Mesenchymal stem cell (in vitro differentiated cells and primary cell): Measurements from ENCODE around the gene HOXB6.

Experiments used
- DNase-seq: peaks from one replicate; pipeline ENCODE4 v3.0.0-alpha.2; 2013
- H2AFZ ChIP-seq: one replicate; pipeline ENCODE4 v1.6.1; 2013; ENCODE audit warnings: low read depth, mild to moderate bottlenecking, control low read depth, inconsistent platforms, low read length, moderate library complexity
- H2AK5ac ChIP-seq: 2 replicates; pipeline ENCODE4 v1.6.1; 2013; ENCODE audit warnings: low read length, moderate library complexity, mild to moderate bottlenecking, inconsistent platforms; ENCODE audit not compliant: severe bottlenecking
- H2BK120ac ChIP-seq: one replicate; pipeline ENCODE4 v1.6.1; 2013; ENCODE audit warnings: low read depth, mild to moderate bottlenecking, inconsistent platforms, low read length, moderate library complexity
- H2BK12ac ChIP-seq, 2 experiments: one replicate each; pipeline ENCODE4 v1.6.1; 2013; ENCODE audit warnings: inconsistent platforms in 2 of 2, low read length in 2 of 2, mild to moderate bottlenecking in 2 of 2, moderate library complexity in 2 of 2, control low read depth in 1 of 2
- H2BK15ac ChIP-seq: one replicate; pipeline ENCODE4 v1.6.1; 2013; ENCODE audit warnings: mild to moderate bottlenecking, low read depth, inconsistent platforms; ENCODE audit not compliant: poor library complexity, severe bottlenecking
- H2BK5ac ChIP-seq: 2 replicates; pipeline ENCODE4 v1.6.1; 2013; ENCODE audit warnings: low read depth, mild to moderate bottlenecking, low read length, control low read depth, inconsistent platforms; ENCODE audit not compliant: poor library complexity, severe bottlenecking
- H3K14ac ChIP-seq, 2 experiments: one replicate each; pipeline ENCODE4 v1.6.1; 2013; ENCODE audit warnings: inconsistent platforms in 2 of 2, low read length in 2 of 2, control low read depth in 1 of 2, mild to moderate bottlenecking in 1 of 2, moderate library complexity in 1 of 2
- H3K18ac ChIP-seq, 2 experiments: one replicate each; pipeline ENCODE4 v1.6.1; 2013; ENCODE audit warnings: inconsistent platforms in 2 of 2, low read length in 2 of 2, control low read depth in 1 of 2, low read depth in 1 of 2, mild to moderate bottlenecking in 1 of 2
- H3K23ac ChIP-seq, 2 experiments: one replicate each; pipeline ENCODE4 v1.6.1; 2013; ENCODE audit warnings: inconsistent platforms in 2 of 2, low read length in 2 of 2, mild to moderate bottlenecking in 2 of 2, moderate library complexity in 2 of 2, control low read depth in 1 of 2
- H3K27ac ChIP-seq: 2 replicates; pipeline ENCODE4 v1.5.1; 2013; ENCODE audit warnings: mild to moderate bottlenecking, moderate library complexity, low read length, control low read depth, inconsistent platforms; ENCODE audit not compliant: poor library complexity, severe bottlenecking
- H3K27me3 ChIP-seq, 2 experiments: 2 replicates each; pipeline versions ENCODE4 v1.6.1 to v1.7.0; 2013; ENCODE audit warnings: low read length in 2 of 2, mild to moderate bottlenecking in 2 of 2, moderate library complexity in 2 of 2, control low read depth in 1 of 2, inconsistent platforms in 1 of 2; ENCODE audit not compliant: control insufficient read depth in 1 of 2, insufficient read depth in 1 of 2
- H3K36me3 ChIP-seq, 2 experiments: 2 replicates each; pipeline versions ENCODE4 v1.6.1 to v1.7.0; 2013; ENCODE audit warnings: low read length in 2 of 2, control low read depth in 1 of 2, inconsistent platforms in 1 of 2, low read depth in 1 of 2, mild to moderate bottlenecking in 1 of 2; ENCODE audit not compliant: insufficient read depth in 2 of 2, control insufficient read depth in 1 of 2
- H3K4ac ChIP-seq, 2 experiments: one replicate each; pipeline ENCODE4 v1.6.1; 2013; ENCODE audit warnings: inconsistent platforms in 2 of 2, low read length in 2 of 2, mild to moderate bottlenecking in 2 of 2, moderate library complexity in 2 of 2, control low read depth in 1 of 2, low read depth in 1 of 2
- H3K4me1 ChIP-seq: 2 replicates; pipeline ENCODE4 v1.6.1; 2013; ENCODE audit warnings: low read depth, low read length, control low read depth; ENCODE audit not compliant: control insufficient read depth, insufficient read depth
- H3K4me2 ChIP-seq: 2 replicates; pipeline ENCODE4 v1.6.1; 2013; ENCODE audit warnings: low read length, mild to moderate bottlenecking, inconsistent platforms; ENCODE audit not compliant: poor library complexity, severe bottlenecking
- H3K4me3 ChIP-seq, 2 experiments: 2 replicates each; pipeline versions ENCODE4 v1.5.1 to v1.7.0; 2013; ENCODE audit warnings: low read length in 2 of 2, mild to moderate bottlenecking in 2 of 2, control low read depth in 1 of 2, low read depth in 1 of 2; ENCODE audit not compliant: insufficient read depth in 1 of 2
- H3K79me1 ChIP-seq: replicated peaks from 2 replicates; pipeline ENCODE4 v1.6.1; 2013; ENCODE audit warnings: mild to moderate bottlenecking, control low read depth, low read length, inconsistent platforms; ENCODE audit not compliant: poor library complexity, severe bottlenecking
- H3K9ac ChIP-seq: 2 replicates; pipeline ENCODE4 v1.7.0; 2013; ENCODE audit warnings: mild to moderate bottlenecking, low read length, moderate library complexity
- H3K9me3 ChIP-seq: 2 replicates; pipeline ENCODE4 v1.7.0; 2013; ENCODE audit warnings: mild to moderate bottlenecking, low read length; ENCODE audit not compliant: control insufficient read depth
- H4K8ac ChIP-seq: one replicate; pipeline ENCODE4 v1.6.1; 2013; ENCODE audit warnings: inconsistent platforms, mild to moderate bottlenecking, low read length, moderate library complexity
- H4K91ac ChIP-seq: one replicate; pipeline ENCODE4 v1.6.1; 2013; ENCODE audit warnings: mild to moderate bottlenecking, low read length, inconsistent platforms
- WGBS: methylation state at CpG from one replicate; pipeline ENCODE4 v1.1.7; 2013; ENCODE audit warnings: mixed read lengths; 5-methylcytosine and 5-hydroxymethylcytosine counted together

The HOXB6 gene

GRCh38 chr17:48597778-48598631, 6.8 kb downstream of the HOXB6 start:
- peak overlapping the region; percentile 65 for H3K27ac ChIP-seq
- no peak overlapping the region for H2BK120ac ChIP-seq
- H2BK5ac ChIP-seq, result no peak overlapping the region
- H3K9me3 ChIP-seq, result no peaks in the 10 kb centered on the region
- H3K4ac ChIP-seq, result peak overlapping the region; percentile 87 to 92
- no peaks in the 10 kb centered on the region for H3K27me3 ChIP-seq
- peak overlapping the region; percentile 35 for H4K8ac ChIP-seq
- H3K4me3 ChIP-seq, result peak overlapping the region; percentile 53 to 87
- H3K9ac ChIP-seq, result peak overlapping the region; percentile 91
- H3K36me3 ChIP-seq, result peaks cover 19 to 24% of the 10 kb centered on the region in 2 experiments
- peak overlapping the region; percentile 74 for H4K91ac ChIP-seq
- no peak overlapping the region for H2AK5ac ChIP-seq
- H2BK15ac ChIP-seq, result no peak overlapping the region
- peak overlapping the region in 1 of 2 experiments; percentile 16 for H3K23ac ChIP-seq
- under 1% methylated on average over 54 of the region's 68 CpGs for WGBS
- peaks cover 48% of the 10 kb centered on the region for H3K4me1 ChIP-seq
- peak overlapping the region; percentile 76 to 95 for H3K18ac ChIP-seq
- H2AFZ ChIP-seq, result no peak overlapping the region
- DNase-seq, result peak; percentile 95
- H3K14ac ChIP-seq, result peak overlapping the region; percentile 39 to 96
- H3K79me1 ChIP-seq, result no peaks in the 10 kb centered on the region
- H3K4me2 ChIP-seq, result peak overlapping the region; percentile 73
- peak overlapping the region in 1 of 2 experiments; percentile 27 for H2BK12ac ChIP-seq

GRCh38 chr17:48597528-48597777, 7.3 kb downstream of the HOXB6 start:
- no peak for DNase-seq
- Histone ChIP-seq H3K18ac (peak overlapping the region; percentile 76 to 95), H3K4ac (peak overlapping the region; percentile 87 to 92), H3K79me1 (no peaks in the 10 kb centered on the region), H4K91ac (no peak overlapping the region), H4K8ac (no peak overlapping the region), H2BK120ac (no peak overlapping the region), H2BK12ac (peak overlapping the region in 1 of 2 experiments; percentile 27), H2BK5ac (no peak overlapping the region), H2AFZ (no peak overlapping the region), H2BK15ac (peak overlapping the region; percentile 73), H3K4me1 (peaks cover 50% of the 10 kb centered on the region), H3K27me3 (no peaks in the 10 kb centered on the region), H3K9me3 (no peaks in the 10 kb centered on the region), H3K4me2 (peak overlapping the region; percentile 73), H3K36me3 (peaks cover 19 to 24% of the 10 kb centered on the region in 2 experiments), H3K23ac (peak overlapping the region in 1 of 2 experiments; percentile 3), H2AK5ac (no peak overlapping the region), H3K9ac (peak overlapping the region; percentile 91), H3K4me3 (peak overlapping the region; percentile 53 to 87), H3K14ac (peak overlapping the region; percentile 28 to 39), H3K27ac (peak overlapping the region; percentile 65)
- WGBS, result 0% methylated on average over 16 of the region's 16 CpGs

- WGBS, result under 1% methylated on average over 14 of the region's 26 CpGs
These were observed 7.9 kb downstream of the HOXB6 start for GRCh38 chr17:48596735-48597527.

More at GRCh38 chr17:48596735-48597527, 7.9 kb downstream of the HOXB6 start:
- no peak overlapping the region for H3K23ac ChIP-seq
- H3K4ac ChIP-seq, result peak overlapping the region; percentile 84 to 87
- peak overlapping the region; percentile 73 for H3K4me2 ChIP-seq
- peak overlapping the region; percentile 73 for H2BK15ac ChIP-seq
- H3K4me1 ChIP-seq, result peaks cover 54% of the 10 kb centered on the region
- no peaks in the 10 kb centered on the region for H3K79me1 ChIP-seq
- H3K18ac ChIP-seq, result peak overlapping the region; percentile 76 to 95
- H2BK12ac ChIP-seq, result peak overlapping the region; percentile 18 to 45
- H3K9me3 ChIP-seq, result no peaks in the 10 kb centered on the region
- H4K91ac ChIP-seq, result peak overlapping the region; percentile 52
- peak overlapping the region; percentile 64 for H2BK120ac ChIP-seq
- H4K8ac ChIP-seq, result no peak overlapping the region
- H2AFZ ChIP-seq, result no peak overlapping the region
- H3K27ac ChIP-seq, result peak overlapping the region; percentile 65
- peaks cover 23 to 24% of the 10 kb centered on the region in 2 experiments for H3K36me3 ChIP-seq
- no peak overlapping the region for H2BK5ac ChIP-seq
- peak overlapping the region; percentile 91 for H3K9ac ChIP-seq
- peak overlapping the region; percentile 28 to 95 for H3K14ac ChIP-seq
- H3K4me3 ChIP-seq, result peak overlapping the region; percentile 53 to 87
- H3K27me3 ChIP-seq, result no peaks in the 10 kb centered on the region
- no peak overlapping the region for H2AK5ac ChIP-seq
- peak; percentile 89 for DNase-seq
